ENCODE results near the gene TH. TPM values are rescaled to one million over a fixed set of nuclear protein-coding genes. Genes with fewer than 3 reads are reported as not detected.

Gene TH
- total RNA-seq, 1 donor from 2014 or later, result not detected

- no peak overlapping the region for H3K27ac ChIP-seq
- no peaks in the 10 kb centered on the region for H3K4me1 ChIP-seq
- intact Hi-C loops (cut with DNase I), result no loop called here
- no peak overlapping the region for H3K4me3 ChIP-seq
- ATAC-seq (no peak), DNase-seq (no peak)
- H3K27me3 ChIP-seq, result peaks cover 25% of the 10 kb centered on the region
- TF ChIP-seq, protein P1, sequence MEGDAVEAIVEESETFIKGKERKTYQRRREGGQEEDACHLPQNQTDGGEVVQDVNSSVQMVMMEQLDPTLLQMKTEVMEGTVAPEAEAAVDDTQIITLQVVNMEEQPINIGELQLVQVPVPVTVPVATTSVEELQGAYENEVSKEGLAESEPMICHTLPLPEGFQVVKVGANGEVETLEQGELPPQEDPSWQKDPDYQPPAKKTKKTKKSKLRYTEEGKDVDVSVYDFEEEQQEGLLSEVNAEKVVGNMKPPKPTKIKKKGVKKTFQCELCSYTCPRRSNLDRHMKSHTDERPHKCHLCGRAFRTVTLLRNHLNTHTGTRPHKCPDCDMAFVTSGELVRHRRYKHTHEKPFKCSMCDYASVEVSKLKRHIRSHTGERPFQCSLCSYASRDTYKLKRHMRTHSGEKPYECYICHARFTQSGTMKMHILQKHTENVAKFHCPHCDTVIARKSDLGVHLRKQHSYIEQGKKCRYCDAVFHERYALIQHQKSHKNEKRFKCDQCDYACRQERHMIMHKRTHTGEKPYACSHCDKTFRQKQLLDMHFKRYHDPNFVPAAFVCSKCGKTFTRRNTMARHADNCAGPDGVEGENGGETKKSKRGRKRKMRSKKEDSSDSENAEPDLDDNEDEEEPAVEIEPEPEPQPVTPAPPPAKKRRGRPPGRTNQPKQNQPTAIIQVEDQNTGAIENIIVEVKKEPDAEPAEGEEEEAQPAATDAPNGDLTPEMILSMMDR (IDR thresholded peaks at IDR 0.05), result no peak
- H3K9me3 ChIP-seq, result no peaks in the 10 kb centered on the region
- no peaks in the 10 kb centered on the region for H3K36me3 ChIP-seq
Measured at GRCh38 chr11:2185324-2186085, 13.9 kb upstream of the TH start.

GRCh38 chr11:2182692-2183474 lies 11.3 kb upstream of the TH start:
- Histone ChIP-seq H3K27ac (no peak overlapping the region), H3K9me3 (no peaks in the 10 kb centered on the region), H3K27me3 (peaks cover 37% of the 10 kb centered on the region), H3K4me3 (no peak overlapping the region), H3K4me1 (no peaks in the 10 kb centered on the region), H3K36me3 (no peaks in the 10 kb centered on the region)
- ATAC-seq (no peak), DNase-seq (no peak)
- TF ChIP-seq, protein P1 (IDR thresholded peaks at IDR 0.05), result no peak
- intact Hi-C loops (cut with DNase I), result no loop called here

DNA sequence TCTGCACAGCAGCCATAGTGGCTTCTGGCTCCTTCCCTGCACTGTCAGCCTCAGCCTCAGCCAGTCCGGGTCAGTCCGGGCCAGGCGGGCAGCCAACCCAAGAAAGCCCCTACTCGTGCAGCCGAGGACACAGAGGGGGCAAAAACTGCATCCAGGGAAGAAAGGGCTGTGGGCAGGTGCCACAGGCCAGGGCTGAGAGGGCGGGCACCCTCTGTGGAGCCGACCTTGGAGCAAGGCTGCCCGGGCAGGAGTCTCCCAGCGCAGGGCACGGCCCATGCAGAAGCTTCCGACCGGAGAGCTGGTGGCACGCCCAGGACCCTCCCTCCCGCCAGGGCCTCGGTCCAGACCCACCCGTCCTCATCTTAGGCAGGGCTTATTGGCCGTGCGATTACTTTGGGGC lies 10.5 kb upstream of the TH start:
- intact Hi-C loops (cut with DNase I), result no loop called here
- H3K9me3 ChIP-seq, result no peaks in the 10 kb centered on the region
- DNase-seq, result no peak
- peaks cover 37% of the 10 kb centered on the region for H3K27me3 ChIP-seq
- H3K27ac ChIP-seq, result no peak overlapping the region
- ATAC-seq, result no peak
- H3K4me3 ChIP-seq, result no peak overlapping the region
- no peaks in the 10 kb centered on the region for H3K4me1 ChIP-seq
- no peaks in the 10 kb centered on the region for H3K36me3 ChIP-seq
- TF ChIP-seq, protein P1 (IDR thresholded peaks at IDR 0.05), result no peak

- no peaks in the 10 kb centered on the region for H3K4me1 ChIP-seq
- peaks cover 30% of the 10 kb centered on the region for H3K27me3 ChIP-seq
- TF ChIP-seq, protein P1 (IDR thresholded peaks at IDR 0.05), result no peak
- H3K4me3 ChIP-seq, result no peak overlapping the region
- no peak for ATAC-seq
- DNase-seq, result no peak
- no peaks in the 10 kb centered on the region for H3K36me3 ChIP-seq
- H3K9me3 ChIP-seq, result no peaks in the 10 kb centered on the region
- H3K27ac ChIP-seq, result no peak overlapping the region
- intact Hi-C loops (cut with DNase I), result no loop called here
Measured at GRCh38 chr11:2180789-2181370, 9.3 kb upstream of the TH start.

DNA sequence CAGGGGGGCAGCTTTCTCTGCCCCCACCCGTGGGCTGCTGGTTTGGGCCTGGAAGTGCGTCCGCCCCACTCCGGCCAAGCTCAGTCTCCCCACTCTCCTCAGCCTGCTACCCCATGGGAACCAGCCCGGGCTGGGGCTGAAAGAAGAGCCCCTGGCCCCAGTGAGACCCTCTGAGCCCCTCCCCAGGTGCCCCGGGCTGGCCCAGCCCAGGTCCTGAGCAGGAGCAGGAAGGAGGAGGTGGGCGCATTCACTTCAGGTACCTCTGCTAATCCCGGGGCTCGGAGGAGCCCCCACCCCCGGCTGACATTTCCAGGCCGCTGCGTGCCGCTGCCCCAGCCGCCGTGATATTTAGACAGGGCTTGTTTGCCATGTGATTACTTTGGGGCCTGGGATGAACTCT lies 8.7 kb upstream of the TH start:
- Histone ChIP-seq H3K4me3 (no peak overlapping the region), H3K4me1 (no peaks in the 10 kb centered on the region), H3K27ac (no peak overlapping the region), H3K27me3 (peaks cover 25% of the 10 kb centered on the region), H3K9me3 (no peaks in the 10 kb centered on the region), H3K36me3 (no peaks in the 10 kb centered on the region)
- DNase-seq, result no peak
- TF ChIP-seq, protein P1 (IDR thresholded peaks at IDR 0.05), result no peak
- intact Hi-C loops (cut with DNase I), result no loop called here
- ATAC-seq, result no peak

Measured in upper lobe of right lung (tissue), 1 donor.